Lung (tissue), 16 donors: ENCODE results near the gene TRIM63. TPM values are rescaled to one million over a fixed set of nuclear protein-coding genes. Genes with fewer than 3 reads are reported as not detected.

ENCODE experiments used
- ATAC-seq: fragments of 200-7000 bp; cut with Tn5 transposase; one replicate; pipeline ENCODE4 v1.9.1; 2020; ENCODE audit warnings: moderate number of reproducible peaks; ENCODE audit not compliant: insufficient read depth, low FRiP score
- DNase-seq, 3 donors: peaks; one replicate each; pipeline ENCODE4 v3.0.0-alpha.2; 2013 to 2017
- H3K27ac ChIP-seq, 2 donors: one replicate each; pipeline ENCODE4 v1.5.1; 2013; ENCODE audit warnings: mild to moderate bottlenecking in 2 of 2, moderate library complexity in 2 of 2, control low read depth in 1 of 2, inconsistent platforms in 1 of 2, low read depth in 1 of 2, low read length in 1 of 2
- H3K27me3 ChIP-seq, 3 donors: one replicate each; pipeline ENCODE4 v1.5.1; 2013; ENCODE audit warnings: low read length in 2 of 3; ENCODE audit not compliant: control insufficient read depth in 3 of 3, insufficient read depth in 3 of 3
- H3K36me3 ChIP-seq, 4 donors: one replicate each; pipeline ENCODE4 v1.5.1; 2013; ENCODE audit warnings: low read length in 4 of 4, mild to moderate bottlenecking in 1 of 4, moderate library complexity in 1 of 4; ENCODE audit not compliant: control insufficient read depth in 4 of 4, insufficient read depth in 4 of 4
- H3K4me1 ChIP-seq, 5 donors: one replicate each; pipeline ENCODE4 v1.5.1; 2013; ENCODE audit warnings: low read length in 5 of 5, mild to moderate bottlenecking in 2 of 5, moderate library complexity in 1 of 5; ENCODE audit not compliant: control insufficient read depth in 5 of 5, insufficient read depth in 5 of 5
- H3K4me3 ChIP-seq: one replicate; pipeline ENCODE4 v1.5.1; 2013; ENCODE audit warnings: mild to moderate bottlenecking, control low read depth, moderate library complexity
- H3K9ac ChIP-seq, 2 donors: one replicate each; pipeline ENCODE4 v1.5.1; 2013; ENCODE audit warnings: low read length in 2 of 2, control low read depth in 1 of 2; ENCODE audit not compliant: insufficient read depth in 1 of 2
- H3K9me3 ChIP-seq, 4 donors: one replicate each; pipeline ENCODE4 v1.5.1; 2013; ENCODE audit warnings: low read length in 3 of 4, mild to moderate bottlenecking in 1 of 4, moderate library complexity in 1 of 4; ENCODE audit not compliant: control insufficient read depth in 4 of 4, insufficient read depth in 3 of 4
- WGBS, 2 donors: extraction: QIAGEN DNeasy Blood & Tissue Kit; methylation state at CpG; one replicate each; pipeline ENCODE4 v1.1.7; 2013; 5-methylcytosine and 5-hydroxymethylcytosine counted together
- long read RNA-seq, 5 donors: transcript quantifications; one replicate each; lab custom pipeline, GENCODE V29; 2026
- polyA plus RNA-seq, 2 donors: library from polyadenylated mRNA; stranded (reverse); fragments of 200-250 nt; gene quantifications; one replicate each; pipeline ENCODE4 v1.2.1, GENCODE V29; 2013
- total RNA-seq, 2 donors: library from RNA; depleted of rRNA in 1 of 2; stranded (reverse); fragments of >200 nt in 1 of 2; gene quantifications; one replicate each; pipeline ENCODE4 v1.2.1, GENCODE V29; 2014 to 2021
- TF ChIP-seq, protein P1 (sequence below): IDR thresholded peaks from 2 replicates; pipeline ENCODE4 v1.5.1; 2012; ENCODE audit warnings: mild to moderate bottlenecking; ENCODE audit errors: control extremely low read depth, extremely low read depth
- donor health status: control.
- donor health status: control.
- donor health status: Bipolar disorder and iron deficiency.
- donor health status: healthy.
- donor health status: DM: yes; HTN: yes; CAD: no.

The TRIM63 gene
- under 1 TPM; 0.25 to 0.31 TPM for total RNA-seq
- under 1 TPM; 0.12 to 0.14 TPM for polyA plus RNA-seq
- long read RNA-seq, donor 1: 0 reads
- long read RNA-seq, donor 2: 0 reads
- long read RNA-seq, donor 3: 0 reads
- long read RNA-seq, donor 4: 0 reads
- long read RNA-seq, donor 5: 0 reads

DNA sequence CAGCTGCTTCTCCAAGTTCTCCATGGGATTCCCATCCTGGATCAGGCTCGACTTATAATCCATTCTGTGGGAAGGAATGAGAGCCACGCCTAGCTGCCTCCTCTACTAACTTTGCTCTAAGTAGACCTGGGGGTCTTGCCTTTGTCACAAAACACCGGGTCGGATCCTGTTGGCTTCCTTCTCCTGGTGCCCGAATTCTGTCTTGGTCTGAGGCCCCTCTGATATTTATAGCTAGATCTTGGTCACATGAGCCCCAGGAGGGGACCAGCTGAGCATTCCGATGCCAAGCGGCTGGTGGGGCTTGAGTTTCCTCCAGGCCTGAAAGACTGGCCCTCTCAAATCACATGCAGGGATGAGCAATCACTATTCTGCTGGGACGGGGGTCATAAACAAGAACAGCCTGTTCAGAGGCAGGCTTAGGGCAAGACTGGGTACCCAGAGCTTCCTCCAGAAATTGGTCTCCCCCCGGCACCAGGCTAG lies at the start of gene TRIM63:
TSS of gene TRIM63 (minus strand) at position 199 of the 480 bp plus-strand sequence. CDS start at position 63, 136 bp downstream.
- Histone ChIP-seq H3K4me3 (no peak within 1 kb of the TSS), H3K36me3 (no peaks in the 10 kb centered on the region), H3K27ac (peak within 1 kb of the TSS in 1 of 2 donors; percentile 96), H3K27me3 (peaks cover 0 to 7% (median 3%) of the 10 kb centered on the region in 3 donors), H3K9me3 (peaks cover 0 to 2% (median 0%) of the 10 kb centered on the region in 4 donors), H3K9ac (no peak within 1 kb of the TSS), H3K4me1 (peaks cover 0 to 7% (median 0%) of the 10 kb centered on the region in 5 donors)
- TF ChIP-seq, protein P1, sequence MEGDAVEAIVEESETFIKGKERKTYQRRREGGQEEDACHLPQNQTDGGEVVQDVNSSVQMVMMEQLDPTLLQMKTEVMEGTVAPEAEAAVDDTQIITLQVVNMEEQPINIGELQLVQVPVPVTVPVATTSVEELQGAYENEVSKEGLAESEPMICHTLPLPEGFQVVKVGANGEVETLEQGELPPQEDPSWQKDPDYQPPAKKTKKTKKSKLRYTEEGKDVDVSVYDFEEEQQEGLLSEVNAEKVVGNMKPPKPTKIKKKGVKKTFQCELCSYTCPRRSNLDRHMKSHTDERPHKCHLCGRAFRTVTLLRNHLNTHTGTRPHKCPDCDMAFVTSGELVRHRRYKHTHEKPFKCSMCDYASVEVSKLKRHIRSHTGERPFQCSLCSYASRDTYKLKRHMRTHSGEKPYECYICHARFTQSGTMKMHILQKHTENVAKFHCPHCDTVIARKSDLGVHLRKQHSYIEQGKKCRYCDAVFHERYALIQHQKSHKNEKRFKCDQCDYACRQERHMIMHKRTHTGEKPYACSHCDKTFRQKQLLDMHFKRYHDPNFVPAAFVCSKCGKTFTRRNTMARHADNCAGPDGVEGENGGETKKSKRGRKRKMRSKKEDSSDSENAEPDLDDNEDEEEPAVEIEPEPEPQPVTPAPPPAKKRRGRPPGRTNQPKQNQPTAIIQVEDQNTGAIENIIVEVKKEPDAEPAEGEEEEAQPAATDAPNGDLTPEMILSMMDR: no peak
- no peak for DNase-seq
- ATAC-seq: no peak
- whole genome bisulfite sequencing, 2 donors: 69 to 76% methylated on average over 9 of the region's 9 CpGs

DNA sequence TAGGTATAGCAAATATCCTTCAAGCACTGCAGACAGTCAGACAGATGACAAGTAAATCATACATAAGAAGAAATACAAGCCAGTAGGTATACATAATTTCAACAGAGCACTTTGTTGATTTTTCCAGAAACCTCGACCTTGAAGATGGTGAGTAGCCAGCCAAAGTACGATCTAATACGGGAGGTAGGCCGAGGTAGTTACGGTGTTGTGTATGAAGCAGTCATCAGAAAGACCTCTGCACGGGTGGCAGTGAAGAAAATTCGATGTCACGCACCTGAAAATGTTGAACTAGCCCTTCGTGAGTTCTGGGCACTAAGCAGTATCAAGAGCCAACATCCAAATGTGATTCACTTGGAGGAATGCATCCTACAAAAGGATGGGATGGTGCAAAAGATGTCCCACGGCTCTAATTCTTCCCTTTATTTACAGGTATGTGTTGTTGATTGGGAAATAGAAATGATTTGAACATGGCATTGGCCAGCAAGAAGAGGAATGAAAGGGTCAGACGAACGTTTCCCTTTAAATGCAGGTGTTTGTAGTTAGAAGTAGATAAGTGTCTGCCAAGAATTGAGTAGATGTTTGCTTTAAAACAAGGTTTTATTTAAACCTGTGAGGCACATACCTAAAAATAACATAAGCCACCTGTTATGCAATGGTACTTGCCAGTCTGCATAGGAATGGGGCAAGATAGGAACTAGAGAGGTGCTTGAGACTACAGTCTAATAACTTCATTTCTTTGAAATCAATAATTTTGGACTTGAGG lies 46.9 kb upstream of the TRIM63 start:
- WGBS, 2 donors: 68 to 83% methylated on average over 12 of the region's 12 CpGs
- Histone ChIP-seq H3K9ac (no peak overlapping the region), H3K4me3 (no peak overlapping the region), H3K4me1 (peaks cover 2 to 17% (median 14%) of the 10 kb centered on the region in 5 donors), H3K27ac (peak overlapping the region; percentile 3 to 33), H3K27me3 (no peaks in the 10 kb centered on the region), H3K9me3 (peaks cover 0 to 2% (median 0%) of the 10 kb centered on the region in 4 donors), H3K36me3 (peaks cover 3 to 27% (median 5%) of the 10 kb centered on the region in 4 donors)
- TF ChIP-seq, protein P1: no peak
- peak in 2 of 3 donors; percentile 47 to 74 for DNase-seq
- no peak for ATAC-seq

DNA sequence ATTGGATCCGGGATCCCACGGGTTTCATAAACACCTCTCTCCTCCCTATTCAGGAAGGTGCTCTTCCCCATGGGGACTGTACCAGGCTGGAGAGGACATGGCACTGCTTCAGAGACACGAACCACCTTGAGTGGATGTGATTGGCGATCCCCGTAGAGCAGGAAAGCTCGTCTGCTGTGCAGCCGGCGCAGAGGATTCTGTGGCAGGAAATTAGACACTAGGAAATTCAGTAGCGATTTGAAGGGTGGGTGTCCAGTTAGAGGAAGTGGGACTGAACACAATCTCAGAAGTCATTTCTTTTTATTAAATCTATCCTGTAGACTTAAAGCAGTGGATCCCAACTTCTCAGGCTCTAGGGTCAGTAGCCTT lies 45.0 kb upstream of the TRIM63 start:
- peak overlapping the region; percentile 97 for H3K27ac ChIP-seq
- 0% methylated on average over 9 of the region's 9 CpGs for WGBS, 2 donors
- TF ChIP-seq, protein P1: no peak
- H3K9ac ChIP-seq: peak overlapping the region; percentile 59 to 90
- no peak for ATAC-seq
- peaks cover 0 to 2% (median 0%) of the 10 kb centered on the region in 4 donors for H3K9me3 ChIP-seq
- H3K36me3 ChIP-seq: peaks cover 0 to 13% (median under 1%) of the 10 kb centered on the region in 4 donors
- peaks cover 2 to 17% (median 14%) of the 10 kb centered on the region in 5 donors for H3K4me1 ChIP-seq
- no peaks in the 10 kb centered on the region for H3K27me3 ChIP-seq
- H3K4me3 ChIP-seq: peak overlapping the region; percentile 99
- DNase-seq: peak in 1 of 3 donors; percentile 15
